SK-N-SH (cell line): ENCODE measurements around the gene TGIF1. TPM values are rescaled to one million over a fixed set of nuclear protein-coding genes. Genes with fewer than 3 reads are reported as not detected.

Source experiments
- CTCF ChIA-PET: fragments of 300-600, 350-600 bp; formaldehyde crosslinking; extraction: SDS; loops from one replicate; lab custom pipeline; 2021; lab: Yijun Ruan, JAX
- POLR2A ChIA-PET: fragments of 350-600 bp; sonication (Branson Sonifier 250); formaldehyde crosslinking; extraction: SDS; loops from one replicate; lab custom pipeline; 2020; ENCODE audit warnings: antibody characterized with exemption, inconsistent platforms; lab: Yijun Ruan, JAX
- DNase-seq: peaks from one replicate; pipeline ENCODE4 v3.0.0; 2012
- H2AFZ ChIP-seq: fragments of 200-600 bp; sonication (generic); 2 replicates; pipeline ENCODE4 v1.8.1; 2016; ENCODE audit warnings: antibody characterized with exemption, mild to moderate bottlenecking, low read depth
- H3F3A ChIP-seq: fragments of 200-600 bp; sonication (generic); replicated peaks from 2 replicates; pipeline ENCODE3; 2016; ENCODE audit warnings: antibody characterized with exemption, mild to moderate bottlenecking; ENCODE audit not compliant: insufficient read depth
- H3K27ac ChIP-seq, 2 experiments: fragments of 200-500 bp in 1 of 2; fragments of 200-600 bp in 1 of 2; sonication (Bioruptor generic) in 1 of 2; sonication (generic), shearing (Covaris generic) in 1 of 2; 2 replicates each; pipeline versions ENCODE4 v1.5.1 to v1.6.1; 2014 to 2016; ENCODE audit warnings: low read depth in 2 of 2, inconsistent platforms in 1 of 2, low read length in 1 of 2, mild to moderate bottlenecking in 1 of 2, mixed read lengths in 1 of 2
- H3K27me3 ChIP-seq: fragments of 200-600 bp; sonication (generic), shearing (Covaris generic); 2 replicates; pipeline ENCODE4 v1.6.1; 2016; ENCODE audit warnings: mixed run types; ENCODE audit not compliant: insufficient read depth
- H3K36me3 ChIP-seq, 2 experiments: fragments of 200-500 bp in 1 of 2; fragments of 200-600 bp in 1 of 2; sonication (Bioruptor generic) in 1 of 2; sonication (generic) in 1 of 2; replicated peaks in 1 of 2; 2 replicates each; pipeline versions ENCODE3 to v1.5.1; 2014 to 2016; ENCODE audit warnings: low read length in 1 of 2, mild to moderate bottlenecking in 1 of 2; ENCODE audit not compliant: insufficient read depth in 2 of 2, control insufficient read depth in 1 of 2
- H3K4me1 ChIP-seq, 2 experiments: fragments of 200-500 bp in 1 of 2; fragments of 200-600 bp in 1 of 2; sonication (Bioruptor generic) in 1 of 2; sonication (generic), shearing (Covaris generic) in 1 of 2; 2 replicates each; pipeline versions ENCODE4 v1.5.1 to v1.6.1; 2014 to 2016; ENCODE audit warnings: low read depth in 1 of 2, low read length in 1 of 2, mixed run types in 1 of 2; ENCODE audit not compliant: insufficient read depth in 2 of 2, control insufficient read depth in 1 of 2
- H3K4me2 ChIP-seq: fragments of 200-600 bp; sonication (generic), shearing (Covaris generic); 2 replicates; pipeline ENCODE4 v1.6.1; 2017; ENCODE audit warnings: mixed run types
- H3K4me3 ChIP-seq, 2 experiments: fragments of 200-500 bp in 1 of 2; fragments of 200-600 bp in 1 of 2; sonication (Bioruptor generic) in 1 of 2; sonication (generic), shearing (Covaris generic) in 1 of 2; 2 replicates each; pipeline versions ENCODE4 v1.5.1 to v1.8.1; 2014 to 2016; ENCODE audit warnings: low read depth in 2 of 2, inconsistent platforms in 1 of 2, low read length in 1 of 2, mild to moderate bottlenecking in 1 of 2, mixed read lengths in 1 of 2, moderate library complexity in 1 of 2
- H3K79me2 ChIP-seq: fragments of 200-600 bp; sonication (generic); 2 replicates; pipeline ENCODE4 v1.8.1; 2017; ENCODE audit warnings: mild to moderate bottlenecking; ENCODE audit not compliant: insufficient read depth
- H3K9ac ChIP-seq: fragments of 200-600 bp; sonication (generic); 2 replicates; pipeline ENCODE4 v1.6.1; 2017; ENCODE audit warnings: mixed run types
- H3K9me2 ChIP-seq: fragments of 200-600 bp; sonication (generic); 2 replicates; pipeline ENCODE4 v1.6.1; 2017; ENCODE audit warnings: mixed run types
- H3K9me3 ChIP-seq: fragments of 200-600 bp; sonication (generic); 2 replicates; pipeline ENCODE4 v1.6.1; 2017; ENCODE audit warnings: mixed run types, mild to moderate bottlenecking, moderate library complexity
- H4K20me1 ChIP-seq: fragments of 200-600 bp; sonication (generic); 2 replicates; pipeline ENCODE4 v1.6.1; 2017; ENCODE audit warnings: mild to moderate bottlenecking, mixed run types; ENCODE audit not compliant: insufficient read depth
- FOSL2 ChIP-seq: IDR thresholded peaks from 2 replicates; pipeline ENCODE4 v1.4.0; 2012; ENCODE audit warnings: low read depth, mild to moderate bottlenecking, moderate library complexity, borderline replicate concordance
- JUND ChIP-seq: IDR thresholded peaks from 2 replicates; pipeline ENCODE4 v1.4.0; 2012
- MEF2A ChIP-seq: IDR thresholded peaks from 2 replicates; pipeline ENCODE4 v1.4.0; 2012; ENCODE audit warnings: low read depth, borderline replicate concordance
- MXI1 ChIP-seq: IDR thresholded peaks from 2 replicates; pipeline ENCODE4 v1.6.1; 2012; ENCODE audit warnings: mild to moderate bottlenecking, low read depth, low read length, improper control_type of control experiment
- NFIC ChIP-seq: IDR thresholded peaks from 2 replicates; pipeline ENCODE4 v1.4.0; 2012; ENCODE audit warnings: borderline replicate concordance
- NRF1 ChIP-seq: IDR thresholded peaks from 2 replicates; pipeline ENCODE4 v1.6.1; 2012; ENCODE audit warnings: low read depth, mild to moderate bottlenecking, low read length
- POLR2AphosphoS5 ChIP-seq: IDR thresholded peaks from 2 replicates; pipeline ENCODE4 v1.6.1; 2012; ENCODE audit warnings: low read depth, low read length
- RAD21 ChIP-seq: IDR thresholded peaks from 2 replicates; pipeline ENCODE4 v1.6.1; 2012; ENCODE audit warnings: mild to moderate bottlenecking, low read length
- RXRA ChIP-seq: IDR thresholded peaks from 2 replicates; pipeline ENCODE4 v1.4.0; 2012; ENCODE audit warnings: low read depth, mild to moderate bottlenecking, borderline replicate concordance
- SMC3 ChIP-seq: IDR thresholded peaks from 2 replicates; pipeline ENCODE4 v1.6.1; 2012; ENCODE audit warnings: low read depth, low read length, improper control_type of control experiment
- TEAD4 ChIP-seq: IDR thresholded peaks from 2 replicates; pipeline ENCODE4 v1.4.0; 2012; ENCODE audit warnings: mild to moderate bottlenecking, borderline replicate concordance; ENCODE audit not compliant: insufficient read depth
- WGBS: methylation state at CpG from one replicate; pipeline ENCODE4 v1.1.6; 2017; ENCODE audit warnings: low lambda C conversion rate; 5-methylcytosine and 5-hydroxymethylcytosine counted together
- polyA plus RNA-seq, 3 experiments: library from polyadenylated mRNA; depleted of rRNA; stranded (reverse); fragments of >200 nt; gene quantifications; 2 replicates each; pipeline ENCODE4 v1.2.3, GENCODE V29; 2012
- TF ChIP-seq, protein P1 (sequence below): fragments of 200-600 bp; sonication (generic); IDR thresholded peaks from 2 replicates; pipeline ENCODE4 v1.6.1; 2017; ENCODE audit warnings: antibody characterized with exemption, mild to moderate bottlenecking, moderate library complexity
- TF ChIP-seq, protein P2 (sequence below): IDR thresholded peaks from 2 replicates; pipeline ENCODE4 v1.4.0; 2012; ENCODE audit warnings: low read depth, borderline replicate concordance
- TF ChIP-seq, protein P3 (sequence below): IDR thresholded peaks from 2 replicates; pipeline ENCODE4 v1.6.1; 2012; ENCODE audit warnings: mild to moderate bottlenecking, low read depth, low read length, moderate library complexity

The TGIF1 gene
- polyA plus RNA-seq, 1 of the 3 experiments (the other 2 are of a cell fraction), result 113 TPM

DNA sequence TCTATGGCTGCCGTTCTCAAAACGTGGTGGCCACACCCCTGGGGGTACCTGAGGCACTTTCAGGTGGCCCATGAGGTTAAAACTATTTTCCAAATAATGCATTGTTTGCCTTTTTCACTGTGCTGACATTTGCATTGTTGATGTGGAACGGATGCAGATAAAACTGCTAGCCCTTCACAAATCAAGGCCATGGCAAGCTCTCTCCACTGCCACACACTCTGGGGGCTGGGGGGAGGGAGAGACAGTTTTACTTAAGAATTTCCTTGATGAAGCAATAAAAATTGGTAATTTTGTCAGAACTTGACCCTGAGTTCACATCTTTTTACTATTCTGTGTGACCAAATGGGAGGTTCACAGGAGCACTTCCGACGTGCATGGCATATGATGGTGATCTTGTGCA is 22.0 kb upstream of the TGIF1 start:
- no peak for DNase-seq
- ChIA-PET POLR2A (no interaction called here), CTCF (no interaction called here)
- Histone ChIP-seq H3K36me3 (no peaks in the 10 kb centered on the region), H3K4me2 (no peak overlapping the region), H3K9ac (no peak overlapping the region), H3K4me3 (no peak overlapping the region), H3K9me3 (no peaks in the 10 kb centered on the region), H3F3A (no peaks in the 10 kb centered on the region), H3K27me3 (no peaks in the 10 kb centered on the region), H3K4me1 (no peaks in the 10 kb centered on the region), H3K9me2 (no peaks in the 10 kb centered on the region), H3K79me2 (no peaks in the 10 kb centered on the region), H2AFZ (no peak overlapping the region), H3K27ac (no peak overlapping the region), H4K20me1 (no peaks in the 10 kb centered on the region)
- WGBS, result 88% methylated on average over 5 of the region's 5 CpGs
- no peak for TF ChIP-seq FOSL2
- no peak for TF ChIP-seq RXRA
- TF ChIP-seq NFIC, result no peak
- TF ChIP-seq POLR2AphosphoS5, result no peak
- TF ChIP-seq JUND, result no peak
- no peak for TF ChIP-seq TEAD4
- TF ChIP-seq, protein P1, sequence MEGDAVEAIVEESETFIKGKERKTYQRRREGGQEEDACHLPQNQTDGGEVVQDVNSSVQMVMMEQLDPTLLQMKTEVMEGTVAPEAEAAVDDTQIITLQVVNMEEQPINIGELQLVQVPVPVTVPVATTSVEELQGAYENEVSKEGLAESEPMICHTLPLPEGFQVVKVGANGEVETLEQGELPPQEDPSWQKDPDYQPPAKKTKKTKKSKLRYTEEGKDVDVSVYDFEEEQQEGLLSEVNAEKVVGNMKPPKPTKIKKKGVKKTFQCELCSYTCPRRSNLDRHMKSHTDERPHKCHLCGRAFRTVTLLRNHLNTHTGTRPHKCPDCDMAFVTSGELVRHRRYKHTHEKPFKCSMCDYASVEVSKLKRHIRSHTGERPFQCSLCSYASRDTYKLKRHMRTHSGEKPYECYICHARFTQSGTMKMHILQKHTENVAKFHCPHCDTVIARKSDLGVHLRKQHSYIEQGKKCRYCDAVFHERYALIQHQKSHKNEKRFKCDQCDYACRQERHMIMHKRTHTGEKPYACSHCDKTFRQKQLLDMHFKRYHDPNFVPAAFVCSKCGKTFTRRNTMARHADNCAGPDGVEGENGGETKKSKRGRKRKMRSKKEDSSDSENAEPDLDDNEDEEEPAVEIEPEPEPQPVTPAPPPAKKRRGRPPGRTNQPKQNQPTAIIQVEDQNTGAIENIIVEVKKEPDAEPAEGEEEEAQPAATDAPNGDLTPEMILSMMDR, result no peak

DNA sequence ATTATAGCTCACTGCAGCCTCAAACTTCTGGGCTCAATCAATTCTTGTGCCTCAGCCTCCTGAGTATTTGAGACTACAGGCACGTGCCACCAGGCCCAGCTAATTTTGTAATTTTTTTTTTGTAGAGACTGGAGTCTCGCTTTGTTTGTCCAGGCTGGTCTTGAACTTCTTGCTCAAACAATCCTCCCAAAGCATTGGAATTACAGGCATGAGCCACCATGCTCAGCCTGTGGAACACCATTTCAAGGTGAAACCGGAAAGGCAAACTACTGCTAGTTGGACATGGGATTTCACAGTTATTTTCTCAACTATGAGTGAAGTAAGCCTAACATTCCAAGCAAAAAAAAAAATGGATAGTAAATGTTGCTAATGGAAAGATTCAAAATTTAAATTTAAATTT is 20.9 kb upstream of the TGIF1 start:
- H3F3A ChIP-seq, result no peaks in the 10 kb centered on the region
- H3K79me2 ChIP-seq, result no peaks in the 10 kb centered on the region
- WGBS, result 92% methylated on average over 3 of the region's 3 CpGs
- H3K4me3 ChIP-seq, result no peak overlapping the region
- no peaks in the 10 kb centered on the region for H3K4me1 ChIP-seq
- no peak overlapping the region for H3K27ac ChIP-seq
- H4K20me1 ChIP-seq, result no peaks in the 10 kb centered on the region
- POLR2A ChIA-PET, result no interaction called here
- no peaks in the 10 kb centered on the region for H3K27me3 ChIP-seq
- no peak overlapping the region for H3K4me2 ChIP-seq
- no peaks in the 10 kb centered on the region for H3K9me2 ChIP-seq
- CTCF ChIA-PET, result interaction anchor here (0.6 kb wide), 1 partner anchor 14 kb away, joined by 3 read pairs; no protein-coding TSS in a partner anchor
- no peak overlapping the region for H2AFZ ChIP-seq
- DNase-seq, result no peak
- no peak for TF ChIP-seq NFIC
- no peak for TF ChIP-seq MXI1
- no peak for TF ChIP-seq MEF2A
- TF ChIP-seq SMC3, result no peak
- TF ChIP-seq TEAD4, result no peak
- no peak for TF ChIP-seq NRF1
- no peak for TF ChIP-seq RAD21
- TF ChIP-seq, protein P2, sequence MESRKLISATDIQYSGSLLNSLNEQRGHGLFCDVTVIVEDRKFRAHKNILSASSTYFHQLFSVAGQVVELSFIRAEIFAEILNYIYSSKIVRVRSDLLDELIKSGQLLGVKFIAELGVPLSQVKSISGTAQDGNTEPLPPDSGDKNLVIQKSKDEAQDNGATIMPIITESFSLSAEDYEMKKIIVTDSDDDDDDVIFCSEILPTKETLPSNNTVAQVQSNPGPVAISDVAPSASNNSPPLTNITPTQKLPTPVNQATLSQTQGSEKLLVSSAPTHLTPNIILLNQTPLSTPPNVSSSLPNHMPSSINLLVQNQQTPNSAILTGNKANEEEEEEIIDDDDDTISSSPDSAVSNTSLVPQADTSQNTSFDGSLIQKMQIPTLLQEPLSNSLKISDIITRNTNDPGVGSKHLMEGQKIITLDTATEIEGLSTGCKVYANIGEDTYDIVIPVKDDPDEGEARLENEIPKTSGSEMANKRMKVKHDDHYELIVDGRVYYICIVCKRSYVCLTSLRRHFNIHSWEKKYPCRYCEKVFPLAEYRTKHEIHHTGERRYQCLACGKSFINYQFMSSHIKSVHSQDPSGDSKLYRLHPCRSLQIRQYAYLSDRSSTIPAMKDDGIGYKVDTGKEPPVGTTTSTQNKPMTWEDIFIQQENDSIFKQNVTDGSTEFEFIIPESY, result no peak
- TF ChIP-seq, protein P3, sequence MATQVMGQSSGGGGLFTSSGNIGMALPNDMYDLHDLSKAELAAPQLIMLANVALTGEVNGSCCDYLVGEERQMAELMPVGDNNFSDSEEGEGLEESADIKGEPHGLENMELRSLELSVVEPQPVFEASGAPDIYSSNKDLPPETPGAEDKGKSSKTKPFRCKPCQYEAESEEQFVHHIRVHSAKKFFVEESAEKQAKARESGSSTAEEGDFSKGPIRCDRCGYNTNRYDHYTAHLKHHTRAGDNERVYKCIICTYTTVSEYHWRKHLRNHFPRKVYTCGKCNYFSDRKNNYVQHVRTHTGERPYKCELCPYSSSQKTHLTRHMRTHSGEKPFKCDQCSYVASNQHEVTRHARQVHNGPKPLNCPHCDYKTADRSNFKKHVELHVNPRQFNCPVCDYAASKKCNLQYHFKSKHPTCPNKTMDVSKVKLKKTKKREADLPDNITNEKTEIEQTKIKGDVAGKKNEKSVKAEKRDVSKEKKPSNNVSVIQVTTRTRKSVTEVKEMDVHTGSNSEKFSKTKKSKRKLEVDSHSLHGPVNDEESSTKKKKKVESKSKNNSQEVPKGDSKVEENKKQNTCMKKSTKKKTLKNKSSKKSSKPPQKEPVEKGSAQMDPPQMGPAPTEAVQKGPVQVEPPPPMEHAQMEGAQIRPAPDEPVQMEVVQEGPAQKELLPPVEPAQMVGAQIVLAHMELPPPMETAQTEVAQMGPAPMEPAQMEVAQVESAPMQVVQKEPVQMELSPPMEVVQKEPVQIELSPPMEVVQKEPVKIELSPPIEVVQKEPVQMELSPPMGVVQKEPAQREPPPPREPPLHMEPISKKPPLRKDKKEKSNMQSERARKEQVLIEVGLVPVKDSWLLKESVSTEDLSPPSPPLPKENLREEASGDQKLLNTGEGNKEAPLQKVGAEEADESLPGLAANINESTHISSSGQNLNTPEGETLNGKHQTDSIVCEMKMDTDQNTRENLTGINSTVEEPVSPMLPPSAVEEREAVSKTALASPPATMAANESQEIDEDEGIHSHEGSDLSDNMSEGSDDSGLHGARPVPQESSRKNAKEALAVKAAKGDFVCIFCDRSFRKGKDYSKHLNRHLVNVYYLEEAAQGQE, result no peak
- no peaks in the 10 kb centered on the region for H3K9me3 ChIP-seq
- no peaks in the 10 kb centered on the region for H3K36me3 ChIP-seq
- no peak overlapping the region for H3K9ac ChIP-seq
